HepG2 (cell line): Measurements from ENCODE around the gene DSG2. TPM values are rescaled to one million over a fixed set of nuclear protein-coding genes. Genes with fewer than 3 reads are reported as not detected.
A peak's percentile ranks its signal among the peaks of the same experiment; 100 is the strongest.

Experiments
- AHDC1 ChIP-seq: sonication (generic); formaldehyde crosslinking; IDR thresholded peaks from 2 replicates; pipeline ENCODE4 v1.5.1; 2020; ENCODE audit warnings: mild to moderate bottlenecking, missing genetic modification reagents, borderline replicate concordance
- KDM5B ChIP-seq: sonication (generic); formaldehyde crosslinking; IDR thresholded peaks from 2 replicates; pipeline ENCODE4 v1.4.0; 2020; ENCODE audit warnings: missing genetic modification reagents, mild to moderate bottlenecking, borderline replicate concordance
- MYPOP ChIP-seq: sonication (generic); formaldehyde crosslinking; IDR thresholded peaks from 2 replicates; pipeline ENCODE4 v1.8.1; 2023; ENCODE audit warnings: mild to moderate bottlenecking, moderate library complexity, missing genetic modification reagents
- RARA ChIP-seq: IDR thresholded peaks from 2 replicates; pipeline ENCODE4 v1.6.1; 2016; ENCODE audit warnings: missing genetic modification reagents, missing compliant biosample characterization
- SNAI1 ChIP-seq: sonication (generic); formaldehyde crosslinking; IDR thresholded peaks from 2 replicates; pipeline ENCODE4 v1.5.0; 2020; ENCODE audit warnings: mild to moderate bottlenecking, missing genetic modification reagents, borderline replicate concordance
- TEF ChIP-seq: sonication (generic); formaldehyde crosslinking; IDR thresholded peaks from 2 replicates; pipeline ENCODE4 v1.5.0; 2020; ENCODE audit warnings: missing genetic modification reagents
- ZNF24 ChIP-seq: fragments of 450-650 bp; IDR thresholded peaks from 2 replicates; pipeline ENCODE4 v1.6.1; 2017; ENCODE audit warnings: antibody characterized with exemption, mild to moderate bottlenecking
- ZNF33B ChIP-seq: sonication (generic); formaldehyde crosslinking; IDR thresholded peaks from 2 replicates; pipeline ENCODE4 v1.5.1; 2020; ENCODE audit warnings: mild to moderate bottlenecking, missing genetic modification reagents
- ZNF609 ChIP-seq: sonication (generic); formaldehyde crosslinking; IDR thresholded peaks from 2 replicates; pipeline ENCODE4 v1.4.0; 2020; ENCODE audit warnings: mild to moderate bottlenecking, missing genetic modification reagents, borderline replicate concordance
- ZNF678 ChIP-seq: sonication (generic); formaldehyde crosslinking; IDR thresholded peaks from 2 replicates; pipeline ENCODE4 v1.4.0; 2020; ENCODE audit warnings: mild to moderate bottlenecking, missing genetic modification reagents
- ZNF784 ChIP-seq: sonication (generic); formaldehyde crosslinking; IDR thresholded peaks from 2 replicates; pipeline ENCODE4 v1.5.1; 2020; ENCODE audit warnings: missing genetic modification reagents, mild to moderate bottlenecking, borderline replicate concordance
- ZNF841 ChIP-seq: sonication (generic); formaldehyde crosslinking; IDR thresholded peaks from 2 replicates; pipeline ENCODE4 v1.8.1; 2023; ENCODE audit warnings: missing genetic modification reagents, borderline replicate concordance
- polyA plus RNA-seq, 8 experiments: library from polyadenylated mRNA; depleted of rRNA in 3 of 8; stranded (reverse) in 7 of 8; unstranded in 1 of 8; fragments of >200 nt; fragmentation: Illumina TruSeq in 4 of 8; extraction: Trizol in 4 of 8; gene quantifications; 2 replicates each; pipeline versions ENCODE4 v1.2.1 to v1.2.3, GENCODE V29; 2011 to 2016; ENCODE audit warnings: low read depth in 4 of 8, missing spikeins in 1 of 8, mixed read lengths in 1 of 8; ENCODE audit not compliant: insufficient read depth in 1 of 8
- total RNA-seq, 5 experiments: library from RNA; depleted of rRNA; stranded (reverse); fragments of >200 nt; fragmentation: Illumina TruSeq; extraction: Trizol; gene quantifications; 2 replicates each; pipeline ENCODE4 v1.2.3, GENCODE V29; 2016; ENCODE audit warnings: low read depth in 1 of 5

DSG2 gene
- total and polyA plus RNA-seq, 2 of the 13 experiments (the other 11 are each of a cell fraction or from before 2014, with no cell fraction given), result 23.3 to 66.7 TPM

GRCh38 chr18:31497836-31498573, at the start of gene DSG2 (continued):
- 0 out of 2 replicates have a peak, but pooled peaks have one; percentile 28 for TF ChIP-seq MYPOP (CRISPR knock-in tag)
- TF ChIP-seq ZNF24, result no peak
- no peak; the same call in 1 of the 2 replicates for TF ChIP-seq RARA (CRISPR knock-in tag)
- TF ChIP-seq ZNF784 (CRISPR knock-in tag), result 0 out of 2 replicates have a peak, but pooled peaks have one; percentile 81
- peak; percentile 43 for TF ChIP-seq ZNF33B (CRISPR knock-in tag)
- TF ChIP-seq ZNF609 (CRISPR knock-in tag), result no peak
- TF ChIP-seq AHDC1 (CRISPR knock-in tag), result no peak
- TF ChIP-seq SNAI1 (CRISPR knock-in tag), result no peak
- TF ChIP-seq ZNF678 (CRISPR knock-in tag), result no peak
- no peak for TF ChIP-seq ZNF841 (CRISPR knock-in tag)
- no peak for TF ChIP-seq TEF
- TF ChIP-seq KDM5B (CRISPR knock-in tag), result no peak
